SU-DHL-6 (cell line): ENCODE data around the gene RNF123.

Experiments used
- H2AFZ ChIP-seq: fragments of 200-600 bp; sonication (generic); 2 replicates; pipeline ENCODE4 v1.6.1; 2014; ENCODE audit warnings: low read depth, mild to moderate bottlenecking, moderate library complexity, mixed read lengths, antibody characterized with exemption, low read length; ENCODE audit not compliant: severe bottlenecking
- H3F3A ChIP-seq: fragments of 200-600 bp; shearing (Covaris generic); 2 replicates; pipeline ENCODE4 v1.6.0; 2016; ENCODE audit warnings: antibody characterized with exemption, mild to moderate bottlenecking; ENCODE audit not compliant: insufficient read depth
- H3K27ac ChIP-seq: fragments of 200-600 bp; sonication (generic); 2 replicates; pipeline ENCODE4 v1.5.1; 2016; ENCODE audit warnings: low read depth, mild to moderate bottlenecking, low read length, moderate library complexity, mixed read lengths
- H3K27me3 ChIP-seq: fragments of 200-600 bp; sonication (generic), shearing (Covaris generic); 2 replicates; pipeline ENCODE4 v1.6.0; 2014; ENCODE audit warnings: mild to moderate bottlenecking, low read length
- H3K36me3 ChIP-seq: fragments of 200-600 bp; sonication (generic); 2 replicates; pipeline ENCODE4 v1.6.1; 2014; ENCODE audit warnings: mild to moderate bottlenecking, low read length, mixed read lengths
- H3K4me2 ChIP-seq: fragments of 300-600, 200-600 bp; shearing (Covaris generic), sonication (generic); 2 replicates; pipeline ENCODE4 v1.6.0; 2014; ENCODE audit warnings: low read length, low read depth, mild to moderate bottlenecking; ENCODE audit not compliant: poor library complexity, severe bottlenecking
- H3K4me3 ChIP-seq: fragments of 200-600 bp; sonication (generic); 2 replicates; pipeline ENCODE4 v1.5.1; 2014; ENCODE audit warnings: antibody characterized with exemption, low read length, mild to moderate bottlenecking, mixed read lengths; ENCODE audit not compliant: insufficient read depth, poor library complexity, severe bottlenecking
- H3K79me2 ChIP-seq: fragments of 200-600 bp; sonication (generic); 2 replicates; pipeline ENCODE4 v1.6.1; 2014; ENCODE audit warnings: mild to moderate bottlenecking, low read length, moderate library complexity; ENCODE audit not compliant: insufficient read depth
- H3K9ac ChIP-seq: fragments of 200-600 bp; sonication (generic); 2 replicates; pipeline ENCODE4 v1.7.0; 2014; ENCODE audit warnings: mild to moderate bottlenecking, low read length
- H3K9me2 ChIP-seq: fragments of 200-600 bp; sonication (generic); replicated peaks from 2 replicates; pipeline ENCODE4 v1.6.1; 2014; ENCODE audit warnings: low read length; ENCODE audit not compliant: insufficient read depth
- H3K9me3 ChIP-seq: fragments of 200-600 bp; sonication (generic); 2 replicates; pipeline ENCODE4 v1.6.1; 2014; ENCODE audit warnings: low read length, mixed read lengths; ENCODE audit not compliant: insufficient read depth
- H4K20me1 ChIP-seq: fragments of 200-600 bp; sonication (generic); 2 replicates; pipeline ENCODE4 v1.6.1; 2014; ENCODE audit warnings: low read depth, mild to moderate bottlenecking, antibody characterized with exemption, low read length, moderate library complexity, mixed read lengths
- CTCF ChIP-seq: fragments of 200-600 bp; sonication (generic); IDR thresholded peaks from one replicate; pipeline ENCODE4 v1.5.1; 2017; ENCODE audit warnings: antibody characterized with exemption, mild to moderate bottlenecking, low read length, moderate library complexity; ENCODE audit not compliant: insufficient read depth, poor library complexity, severe bottlenecking
- EZH2phosphoT487 ChIP-seq: fragments of 200-600 bp; sonication (generic), shearing (Covaris generic); conservative IDR thresholded peaks from 2 replicates; pipeline ENCODE4 v1.6.1; 2018; ENCODE audit warnings: mild to moderate bottlenecking, antibody characterized with exemption, low read length, moderate library complexity, mixed read lengths

RNF123 gene

GRCh38 chr3:49657208-49657915 is 32.0 kb upstream of the RNF123 start:
- Histone ChIP-seq H3K9ac (no peak overlapping the region), H3K4me2 (no peak overlapping the region), H3K27me3 (no peaks in the 10 kb centered on the region), H3K79me2 (no peaks in the 10 kb centered on the region), H3K4me3 (no peak overlapping the region), H2AFZ (no peak overlapping the region), H3K9me2 (no peaks in the 10 kb centered on the region), H3F3A (no peaks in the 10 kb centered on the region), H3K36me3 (no peaks in the 10 kb centered on the region), H3K27ac (no peak overlapping the region), H4K20me1 (no peaks in the 10 kb centered on the region), H3K9me3 (no peaks in the 10 kb centered on the region)
- TF ChIP-seq EZH2phosphoT487 (no peak), CTCF (no peak)

- Histone ChIP-seq H3F3A (no peaks in the 10 kb centered on the region), H3K9ac (no peak overlapping the region), H3K36me3 (no peaks in the 10 kb centered on the region), H4K20me1 (no peaks in the 10 kb centered on the region), H3K79me2 (no peaks in the 10 kb centered on the region), H3K9me3 (no peaks in the 10 kb centered on the region), H3K4me2 (no peak overlapping the region), H3K27ac (no peak overlapping the region), H3K27me3 (no peaks in the 10 kb centered on the region), H3K9me2 (no peaks in the 10 kb centered on the region), H2AFZ (no peak overlapping the region), H3K4me3 (no peak overlapping the region)
- no peak for TF ChIP-seq CTCF
- TF ChIP-seq EZH2phosphoT487: no peak
Measured at GRCh38 chr3:49658711-49659110, 30.6 kb upstream of the RNF123 start.

GRCh38 chr3:49659756-49660155 is 29.6 kb upstream of the RNF123 start:
- H3K9me3 ChIP-seq: no peaks in the 10 kb centered on the region
- TF ChIP-seq EZH2phosphoT487 (no peak), CTCF (no peak)
- H4K20me1 ChIP-seq: no peaks in the 10 kb centered on the region
- H3K9me2 ChIP-seq: no peaks in the 10 kb centered on the region
- no peak overlapping the region for H3K4me2 ChIP-seq
- no peak overlapping the region for H3K27ac ChIP-seq
- H3K9ac ChIP-seq: no peak overlapping the region
- no peaks in the 10 kb centered on the region for H3K27me3 ChIP-seq
- no peak overlapping the region for H2AFZ ChIP-seq
- H3F3A ChIP-seq: no peaks in the 10 kb centered on the region
- no peaks in the 10 kb centered on the region for H3K36me3 ChIP-seq
- H3K79me2 ChIP-seq: no peaks in the 10 kb centered on the region
- no peak overlapping the region for H3K4me3 ChIP-seq
